GM21825 (cell line): ENCODE results near the gene TMEM106A.
"Not testable (repeated sequence)": the region's sequence is repeated elsewhere in the genome, so short reads cannot be mapped to it uniquely, and the experiment has no call there.

Experiments used
- ATAC-seq: cut with Tn5 transposase; IDR thresholded peaks from one replicate; pipeline ENCODE4 v1.9.1; 2021; ENCODE audit warnings: mild to moderate bottlenecking, moderate library complexity; ENCODE audit not compliant: unreplicated experiment

The TMEM106A gene

GRCh38 chr17:43213545-43213944 is 1.9 kb downstream of the TMEM106A start:
- ATAC-seq, result no peak

GRCh38 chr17:43215341-43215740 is 3.7 kb downstream of the TMEM106A start:
- no peak for ATAC-seq

GRCh38 chr17:43216369-43216761 is 4.7 kb downstream of the TMEM106A start:
- ATAC-seq, result no peak

GRCh38 chr17:43216762-43217613 is 5.3 kb downstream of the TMEM106A start:
- ATAC-seq, result no peak

- ATAC-seq, result no peak
Observed at GRCh38 chr17:43217614-43218087, 6.0 kb downstream of the TMEM106A start.

- no peak for ATAC-seq
Observed at GRCh38 chr17:43219001-43219400, 7.3 kb downstream of the TMEM106A start.

- ATAC-seq, result no peak
Observed at GRCh38 chr17:43219746-43220380, 8.2 kb downstream of the TMEM106A start.

GRCh38 chr17:43220511-43221125 is 8.9 kb downstream of the TMEM106A start:
- ATAC-seq, result no peak

- ATAC-seq, result no peak
Observed at GRCh38 chr17:43224146-43224705, 12.6 kb downstream of the TMEM106A start.

GRCh38 chr17:43226393-43226792 is 14.7 kb downstream of the TMEM106A start:
- no peak for ATAC-seq

GRCh38 chr17:43228020-43228782 is 16.5 kb downstream of the TMEM106A start, which contains the start of gene CCDC200:
Gene CCDC200 (minus strand): TSS chr17:43228623. CDS start chr17:43228554, 69 bp downstream.
- ATAC-seq, result not testable (repeated sequence)

GRCh38 chr17:43231205-43232020 is 19.7 kb downstream of the TMEM106A start:
- ATAC-seq, result not testable (repeated sequence)

- not testable (repeated sequence) for ATAC-seq
Observed at GRCh38 chr17:43232021-43232699, 20.5 kb downstream of the TMEM106A start.

GRCh38 chr17:43233263-43233662 is 21.6 kb downstream of the TMEM106A start:
- not testable (repeated sequence) for ATAC-seq

- not testable (repeated sequence) for ATAC-seq
Observed at GRCh38 chr17:43233877-43234276, 22.2 kb downstream of the TMEM106A start, which contains the start of gene RNU2-1. Gene RNU2-1 (minus strand): TSS chr17:43233977.

- ATAC-seq, result not testable (repeated sequence)
Observed at GRCh38 chr17:43239597-43239996, 27.9 kb downstream of the TMEM106A start.

GRCh38 chr17:43240596-43241352 is 29.1 kb downstream of the TMEM106A start:
- ATAC-seq, result not testable (repeated sequence)

- ATAC-seq, result not testable (repeated sequence)
Observed at GRCh38 chr17:43246456-43246855, 34.8 kb downstream of the TMEM106A start.
